ENCODE data around the gene FKBP1B. TPM values are rescaled to one million over a fixed set of nuclear protein-coding genes. Genes with fewer than 3 reads are reported as not detected.

FKBP1B gene
- total and polyA plus RNA-seq, 4 donors, result 10.5 to 19.0 (median 13.3) TPM

DNA sequence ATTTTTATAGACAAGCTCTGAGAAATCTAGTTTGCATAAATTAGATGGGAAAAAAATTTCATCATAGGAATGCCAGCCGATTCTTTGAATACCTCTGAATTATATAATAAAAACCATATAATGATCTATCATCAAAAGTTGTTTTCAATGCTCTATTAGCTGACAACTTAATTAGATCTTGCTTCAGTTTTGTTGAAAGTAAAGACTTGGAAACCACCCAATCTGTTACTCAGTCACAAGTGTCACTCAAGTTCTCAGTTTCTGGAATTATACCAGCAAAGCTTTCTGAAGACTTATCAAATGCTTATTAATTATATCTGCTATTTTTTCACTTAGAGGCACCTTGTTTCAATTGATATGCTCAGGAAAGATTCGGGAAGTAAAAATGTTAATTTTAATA is 52.5 kb downstream of the FKBP1B start:
- Histone ChIP-seq H3K4me3 (no peak overlapping the region), H3K36me3 (ENCODE audit: control insufficient read depth in 4 of 4, insufficient read depth in 4 of 4, low read length in 4 of 4) (peaks cover 0 to 10% (median 0%) of the 10 kb centered on the region in 4 donors), H3K4me1 (ENCODE audit: control insufficient read depth in 5 of 5, insufficient read depth in 5 of 5, low read length in 5 of 5) (no peaks in the 10 kb centered on the region), H3K9me3 (ENCODE audit: control insufficient read depth in 4 of 4, insufficient read depth in 3 of 4, low read length in 3 of 4) (no peaks in the 10 kb centered on the region), H3K27me3 (ENCODE audit: control insufficient read depth in 3 of 3, insufficient read depth in 3 of 3, low read length in 2 of 3) (no peaks in the 10 kb centered on the region), H3K9ac (ENCODE audit: insufficient read depth in 1 of 2, low read length in 2 of 2) (no peak overlapping the region), H3K27ac (ENCODE audit: low read depth in 1 of 2, low read length in 1 of 2) (no peak overlapping the region)
- 68% methylated on average over 2 of the region's 2 CpGs for WGBS, 2 donors
- ATAC-seq (ENCODE audit: insufficient read depth, low FRiP score) (no peak), DNase-seq (no peak)
- TF ChIP-seq, protein P1, sequence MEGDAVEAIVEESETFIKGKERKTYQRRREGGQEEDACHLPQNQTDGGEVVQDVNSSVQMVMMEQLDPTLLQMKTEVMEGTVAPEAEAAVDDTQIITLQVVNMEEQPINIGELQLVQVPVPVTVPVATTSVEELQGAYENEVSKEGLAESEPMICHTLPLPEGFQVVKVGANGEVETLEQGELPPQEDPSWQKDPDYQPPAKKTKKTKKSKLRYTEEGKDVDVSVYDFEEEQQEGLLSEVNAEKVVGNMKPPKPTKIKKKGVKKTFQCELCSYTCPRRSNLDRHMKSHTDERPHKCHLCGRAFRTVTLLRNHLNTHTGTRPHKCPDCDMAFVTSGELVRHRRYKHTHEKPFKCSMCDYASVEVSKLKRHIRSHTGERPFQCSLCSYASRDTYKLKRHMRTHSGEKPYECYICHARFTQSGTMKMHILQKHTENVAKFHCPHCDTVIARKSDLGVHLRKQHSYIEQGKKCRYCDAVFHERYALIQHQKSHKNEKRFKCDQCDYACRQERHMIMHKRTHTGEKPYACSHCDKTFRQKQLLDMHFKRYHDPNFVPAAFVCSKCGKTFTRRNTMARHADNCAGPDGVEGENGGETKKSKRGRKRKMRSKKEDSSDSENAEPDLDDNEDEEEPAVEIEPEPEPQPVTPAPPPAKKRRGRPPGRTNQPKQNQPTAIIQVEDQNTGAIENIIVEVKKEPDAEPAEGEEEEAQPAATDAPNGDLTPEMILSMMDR (IDR thresholded peaks at IDR 0.05; ENCODE audit: control extremely low read depth, extremely low read depth), result no peak

DNA sequence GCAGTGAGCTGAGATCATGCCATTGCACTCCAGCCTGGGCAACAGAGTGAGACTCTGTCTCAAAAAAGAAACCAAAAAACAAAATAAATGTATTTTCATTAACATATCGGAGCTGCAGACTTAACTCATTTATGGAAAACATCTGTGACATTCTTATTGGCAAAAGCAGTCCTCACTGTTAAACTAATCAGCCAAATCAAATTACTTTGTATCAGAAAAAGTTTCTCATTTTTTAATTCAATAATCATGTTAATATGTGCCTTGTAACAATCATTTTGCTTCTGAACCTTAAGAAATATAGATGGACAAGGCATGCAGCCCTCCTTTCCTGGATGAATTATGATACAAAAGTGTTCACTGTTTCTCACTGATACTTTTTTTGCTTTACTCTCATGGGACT is 53.1 kb downstream of the FKBP1B start:
- Histone ChIP-seq H3K27ac (ENCODE audit: low read depth in 1 of 2, low read length in 1 of 2) (no peak overlapping the region), H3K4me3 (no peak overlapping the region), H3K4me1 (ENCODE audit: control insufficient read depth in 5 of 5, insufficient read depth in 5 of 5, low read length in 5 of 5) (no peaks in the 10 kb centered on the region), H3K36me3 (ENCODE audit: control insufficient read depth in 4 of 4, insufficient read depth in 4 of 4, low read length in 4 of 4) (peaks cover 0 to 10% (median 0%) of the 10 kb centered on the region in 4 donors), H3K9me3 (ENCODE audit: control insufficient read depth in 4 of 4, insufficient read depth in 3 of 4, low read length in 3 of 4) (no peaks in the 10 kb centered on the region), H3K9ac (ENCODE audit: insufficient read depth in 1 of 2, low read length in 2 of 2) (no peak overlapping the region), H3K27me3 (ENCODE audit: control insufficient read depth in 3 of 3, insufficient read depth in 3 of 3, low read length in 2 of 3) (no peaks in the 10 kb centered on the region)
- no peak for DNase-seq
- 95 to 97% methylated on average over 1 of the region's 1 CpG for WGBS, 2 donors
- TF ChIP-seq, protein P1 (IDR thresholded peaks at IDR 0.05; ENCODE audit: control extremely low read depth, extremely low read depth), result no peak
- ATAC-seq (ENCODE audit: insufficient read depth, low FRiP score), result no peak

DNA sequence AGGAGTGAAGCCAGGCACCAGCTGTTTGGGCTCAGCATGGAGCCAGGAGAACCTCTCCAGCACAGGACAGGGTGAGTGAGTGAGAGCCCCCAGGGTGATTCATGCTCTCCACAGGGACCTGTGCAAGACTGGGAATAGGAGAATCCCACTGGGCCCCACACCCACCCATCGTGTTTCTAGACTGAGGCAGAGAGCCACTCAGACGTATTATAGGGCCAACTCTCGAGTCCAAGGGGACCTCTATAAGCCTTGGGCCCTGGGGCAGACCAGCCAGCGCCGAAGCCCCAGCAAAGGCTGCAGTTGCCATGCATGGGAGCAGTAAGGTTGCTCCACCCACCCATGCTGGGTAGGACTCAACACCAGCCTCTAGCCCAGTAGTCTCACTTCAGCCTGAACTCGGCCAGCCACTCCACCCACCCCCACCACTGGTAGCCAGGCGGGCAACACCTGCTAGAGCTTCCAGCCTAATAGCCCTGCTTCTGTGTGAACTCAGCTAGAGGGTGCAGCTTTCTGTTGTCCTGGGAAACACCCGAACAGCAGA is 54.6 kb downstream of the FKBP1B start:
- no peak overlapping the region for H3K9ac ChIP-seq (ENCODE audit: insufficient read depth in 1 of 2, low read length in 2 of 2)
- no peak overlapping the region for H3K4me3 ChIP-seq
- WGBS, 2 donors, result 96 to 97% methylated on average over 8 of the region's 8 CpGs
- ATAC-seq (ENCODE audit: insufficient read depth, low FRiP score), result no peak
- H3K27me3 ChIP-seq (ENCODE audit: control insufficient read depth in 3 of 3, insufficient read depth in 3 of 3, low read length in 2 of 3), result no peaks in the 10 kb centered on the region
- peaks cover 0 to 3% (median 0%) of the 10 kb centered on the region in 4 donors for H3K9me3 ChIP-seq (ENCODE audit: control insufficient read depth in 4 of 4, insufficient read depth in 3 of 4, low read length in 3 of 4)
- peaks cover 0 to 10% (median 0%) of the 10 kb centered on the region in 4 donors for H3K36me3 ChIP-seq (ENCODE audit: control insufficient read depth in 4 of 4, insufficient read depth in 4 of 4, low read length in 4 of 4)
- TF ChIP-seq, protein P1 (IDR thresholded peaks at IDR 0.05; ENCODE audit: control extremely low read depth, extremely low read depth), result no peak
- no peak overlapping the region for H3K27ac ChIP-seq (ENCODE audit: low read depth in 1 of 2, low read length in 1 of 2)
- no peaks in the 10 kb centered on the region for H3K4me1 ChIP-seq (ENCODE audit: control insufficient read depth in 5 of 5, insufficient read depth in 5 of 5, low read length in 5 of 5)
- no peak for DNase-seq

DNA sequence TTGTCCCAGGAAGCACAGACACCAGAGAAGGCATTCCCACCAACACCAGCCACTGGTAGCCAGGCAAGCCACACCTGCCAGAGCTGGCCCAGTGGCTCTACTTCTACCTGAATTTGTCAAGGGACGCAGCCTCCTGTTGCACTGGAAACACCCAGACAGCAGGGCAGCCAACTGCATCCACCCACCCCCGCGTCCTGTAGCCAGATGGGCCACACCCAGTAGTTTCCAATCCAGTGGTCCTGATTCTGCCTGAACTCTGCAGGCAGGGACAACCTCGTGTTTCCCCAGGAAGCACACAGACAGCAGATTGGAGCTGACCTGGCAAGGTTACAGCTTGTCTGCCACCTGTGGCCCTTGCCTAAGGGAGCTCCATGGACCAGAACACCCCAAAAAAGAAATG is 55.4 kb downstream of the FKBP1B start:
- ATAC-seq (ENCODE audit: insufficient read depth, low FRiP score) (no peak), DNase-seq (no peak)
- Histone ChIP-seq H3K27me3 (ENCODE audit: control insufficient read depth in 3 of 3, insufficient read depth in 3 of 3, low read length in 2 of 3) (no peaks in the 10 kb centered on the region), H3K36me3 (ENCODE audit: control insufficient read depth in 4 of 4, insufficient read depth in 4 of 4, low read length in 4 of 4) (peaks cover 0 to 10% (median 0%) of the 10 kb centered on the region in 4 donors), H3K4me3 (no peak overlapping the region), H3K9ac (ENCODE audit: insufficient read depth in 1 of 2, low read length in 2 of 2) (no peak overlapping the region), H3K27ac (ENCODE audit: low read depth in 1 of 2, low read length in 1 of 2) (no peak overlapping the region), H3K4me1 (ENCODE audit: control insufficient read depth in 5 of 5, insufficient read depth in 5 of 5, low read length in 5 of 5) (no peaks in the 10 kb centered on the region), H3K9me3 (ENCODE audit: control insufficient read depth in 4 of 4, insufficient read depth in 3 of 4, low read length in 3 of 4) (peaks cover 0 to 3% (median 0%) of the 10 kb centered on the region in 4 donors)
- TF ChIP-seq, protein P1 (IDR thresholded peaks at IDR 0.05; ENCODE audit: control extremely low read depth, extremely low read depth), result no peak
- WGBS, 2 donors, result 75 to 78% methylated on average over 4 of the region's 4 CpGs

Data from lung (tissue), 12 donors.